HG03575 (cell line): ENCODE data around the gene GJA3.
"Not testable (repeated sequence)": the region's sequence is repeated elsewhere in the genome, so short reads cannot be mapped to it uniquely, and the experiment has no call there.

Experiments used
- ATAC-seq: cut with Tn5 transposase; IDR thresholded peaks from one replicate; pipeline ENCODE4 v1.9.1; 2021; ENCODE audit not compliant: unreplicated experiment, insufficient number of reproducible peaks, low FRiP score; ENCODE audit errors: extremely low read depth

Gene GJA3

GRCh38 chr13:20157151-20157796 lies 3.6 kb downstream of the GJA3 start:
- ATAC-seq, result no peak

GRCh38 chr13:20156702-20157101 lies 4.2 kb downstream of the GJA3 start:
- no peak for ATAC-seq

- ATAC-seq, result not testable (repeated sequence)
Measured at GRCh38 chr13:20153290-20153689, 7.6 kb downstream of the GJA3 start.

GRCh38 chr13:20151612-20152011 lies 9.2 kb downstream of the GJA3 start:
- ATAC-seq, result no peak

- no peak for ATAC-seq
Measured at GRCh38 chr13:20151016-20151415, 9.8 kb downstream of the GJA3 start.

- no peak for ATAC-seq
Measured at GRCh38 chr13:20150561-20150960, 10.3 kb downstream of the GJA3 start.

GRCh38 chr13:20149762-20150161 lies 11.1 kb downstream of the GJA3 start:
- no peak for ATAC-seq

GRCh38 chr13:20148501-20149183 lies 12.2 kb downstream of the GJA3 start:
- no peak for ATAC-seq

- ATAC-seq, result no peak
Measured at GRCh38 chr13:20146381-20146780, 14.5 kb downstream of the GJA3 start.

GRCh38 chr13:20145521-20145920 lies 15.3 kb downstream of the GJA3 start:
- ATAC-seq, result no peak

- ATAC-seq, result no peak
Measured at GRCh38 chr13:20144141-20144850, 16.6 kb downstream of the GJA3 start.

GRCh38 chr13:20142927-20143480 lies 17.8 kb downstream of the GJA3 start:
- no peak for ATAC-seq

GRCh38 chr13:20142023-20142926 lies 18.6 kb downstream of the GJA3 start:
- ATAC-seq, result no peak

- ATAC-seq, result no peak
Measured at GRCh38 chr13:20141238-20142022, 19.4 kb downstream of the GJA3 start.

GRCh38 chr13:20140487-20140886 lies 20.4 kb downstream of the GJA3 start:
- no peak for ATAC-seq

GRCh38 chr13:20137875-20138274 lies 23.0 kb downstream of the GJA3 start:
- no peak for ATAC-seq

- no peak for ATAC-seq
Measured at GRCh38 chr13:20136781-20137703, 23.8 kb downstream of the GJA3 start.
